K562 treated with DMSO at 1 percent for 48 hours (cell line): ENCODE measurements around the gene MIA3. TPM values are rescaled to one million over a fixed set of nuclear protein-coding genes. Genes with fewer than 3 reads are reported as not detected.

Experiments used
- total RNA-seq: library from RNA; unstranded; fragments of 300-600 nt; gene quantifications from 2 replicates; pipeline ENCODE4 v1.2.3, GENCODE V29; 2022; ENCODE audit warnings: low replicate concordance; ENCODE audit errors: extremely low read depth

MIA3 gene, protein sequence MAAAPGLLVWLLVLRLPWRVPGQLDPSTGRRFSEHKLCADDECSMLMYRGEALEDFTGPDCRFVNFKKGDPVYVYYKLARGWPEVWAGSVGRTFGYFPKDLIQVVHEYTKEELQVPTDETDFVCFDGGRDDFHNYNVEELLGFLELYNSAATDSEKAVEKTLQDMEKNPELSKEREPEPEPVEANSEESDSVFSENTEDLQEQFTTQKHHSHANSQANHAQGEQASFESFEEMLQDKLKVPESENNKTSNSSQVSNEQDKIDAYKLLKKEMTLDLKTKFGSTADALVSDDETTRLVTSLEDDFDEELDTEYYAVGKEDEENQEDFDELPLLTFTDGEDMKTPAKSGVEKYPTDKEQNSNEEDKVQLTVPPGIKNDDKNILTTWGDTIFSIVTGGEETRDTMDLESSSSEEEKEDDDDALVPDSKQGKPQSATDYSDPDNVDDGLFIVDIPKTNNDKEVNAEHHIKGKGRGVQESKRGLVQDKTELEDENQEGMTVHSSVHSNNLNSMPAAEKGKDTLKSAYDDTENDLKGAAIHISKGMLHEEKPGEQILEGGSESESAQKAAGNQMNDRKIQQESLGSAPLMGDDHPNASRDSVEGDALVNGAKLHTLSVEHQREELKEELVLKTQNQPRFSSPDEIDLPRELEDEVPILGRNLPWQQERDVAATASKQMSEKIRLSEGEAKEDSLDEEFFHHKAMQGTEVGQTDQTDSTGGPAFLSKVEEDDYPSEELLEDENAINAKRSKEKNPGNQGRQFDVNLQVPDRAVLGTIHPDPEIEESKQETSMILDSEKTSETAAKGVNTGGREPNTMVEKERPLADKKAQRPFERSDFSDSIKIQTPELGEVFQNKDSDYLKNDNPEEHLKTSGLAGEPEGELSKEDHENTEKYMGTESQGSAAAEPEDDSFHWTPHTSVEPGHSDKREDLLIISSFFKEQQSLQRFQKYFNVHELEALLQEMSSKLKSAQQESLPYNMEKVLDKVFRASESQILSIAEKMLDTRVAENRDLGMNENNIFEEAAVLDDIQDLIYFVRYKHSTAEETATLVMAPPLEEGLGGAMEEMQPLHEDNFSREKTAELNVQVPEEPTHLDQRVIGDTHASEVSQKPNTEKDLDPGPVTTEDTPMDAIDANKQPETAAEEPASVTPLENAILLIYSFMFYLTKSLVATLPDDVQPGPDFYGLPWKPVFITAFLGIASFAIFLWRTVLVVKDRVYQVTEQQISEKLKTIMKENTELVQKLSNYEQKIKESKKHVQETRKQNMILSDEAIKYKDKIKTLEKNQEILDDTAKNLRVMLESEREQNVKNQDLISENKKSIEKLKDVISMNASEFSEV (N-terminal part only)
- not detected in 2 replicates for total RNA-seq

DNA sequence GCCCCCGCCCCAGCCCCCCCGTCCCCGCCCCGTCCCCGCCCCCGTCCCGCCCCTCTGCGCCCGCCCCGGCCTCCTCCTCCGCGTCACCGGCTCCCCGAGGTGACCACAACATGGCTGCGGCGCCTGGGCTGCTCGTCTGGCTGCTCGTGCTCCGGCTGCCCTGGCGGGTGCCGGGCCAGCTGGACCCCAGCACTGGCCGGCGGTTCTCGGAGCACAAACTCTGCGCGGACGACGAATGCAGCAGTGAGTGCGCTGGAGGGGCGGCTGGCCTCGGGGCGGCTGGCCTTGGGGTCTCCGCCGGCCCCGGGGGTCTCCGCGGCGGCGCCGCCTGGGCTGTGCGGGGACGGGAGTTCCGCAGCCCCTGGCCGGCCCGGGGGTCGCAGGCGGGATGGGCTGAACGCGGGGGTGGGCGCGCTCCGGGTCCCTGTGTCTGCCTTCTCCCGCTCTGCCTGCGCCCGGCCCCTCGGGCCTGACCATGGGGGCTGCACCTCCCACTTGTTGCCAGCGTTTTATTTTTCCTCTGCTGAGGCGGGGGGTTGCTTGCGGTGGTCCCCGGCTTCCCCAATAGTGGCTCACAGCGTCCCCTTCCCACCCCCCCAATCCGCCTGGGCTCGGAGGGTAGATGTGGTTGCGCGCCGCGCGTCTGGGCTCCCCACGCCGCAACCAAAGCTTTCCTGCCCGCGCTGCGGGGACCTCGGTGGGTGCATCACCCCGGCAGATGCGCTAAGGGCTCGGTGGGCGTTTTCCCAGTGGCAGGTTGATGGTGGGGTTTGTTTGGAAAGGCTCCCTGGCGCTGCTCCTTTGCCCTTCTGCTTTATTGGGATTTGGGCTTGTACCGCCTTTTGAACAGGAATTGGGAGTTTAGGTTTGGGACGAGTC is at the start of gene MIA3:
TSS of gene MIA3 (plus strand) at position 97 of the 879 bp plus-strand sequence. CDS start at position 111, 14 bp downstream.

DNA sequence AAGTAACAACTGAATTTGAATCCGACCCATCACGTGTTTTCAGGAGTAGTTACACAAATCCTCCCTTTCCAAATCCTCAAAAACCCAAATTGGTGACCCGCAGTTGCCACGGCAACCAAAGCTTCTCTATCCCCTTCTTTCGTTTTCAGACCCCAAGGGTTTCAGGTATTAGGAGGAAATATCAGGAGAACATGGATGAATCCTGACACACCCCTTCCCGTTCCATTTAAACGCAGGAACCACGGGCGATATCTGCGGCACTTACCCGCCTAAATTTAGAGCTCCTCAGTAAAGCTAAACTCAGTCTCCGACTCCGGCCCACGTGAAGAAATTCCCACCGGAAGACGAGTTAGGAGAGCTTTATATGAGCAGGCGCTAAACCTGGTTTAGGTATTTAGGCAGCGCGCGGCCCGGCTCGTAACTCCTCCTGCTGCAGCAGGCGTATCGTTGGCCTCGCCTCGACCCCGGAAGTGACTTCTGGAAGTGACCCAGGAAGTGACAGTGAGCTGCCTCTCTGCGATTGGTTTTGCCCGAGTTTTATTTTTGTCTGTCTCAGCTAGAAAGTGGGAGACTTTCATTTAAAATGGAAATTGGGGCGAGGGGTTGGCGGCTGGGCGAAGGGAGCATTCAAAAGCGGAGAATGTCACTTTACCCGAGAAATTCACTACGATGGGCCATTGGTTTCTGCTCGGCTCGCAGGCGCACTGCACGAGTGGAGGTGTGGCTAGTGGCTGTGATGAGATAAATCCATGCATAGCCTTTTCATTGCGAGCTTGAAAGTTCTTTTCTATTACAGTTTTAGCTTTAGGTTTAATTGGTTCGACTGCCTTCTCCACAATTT is 28.2 kb upstream of the MIA3 start, which contains the start of gene TAF1A:
TSS of gene TAF1A (minus strand) at position 472 of the 841 bp plus-strand sequence.

DNA sequence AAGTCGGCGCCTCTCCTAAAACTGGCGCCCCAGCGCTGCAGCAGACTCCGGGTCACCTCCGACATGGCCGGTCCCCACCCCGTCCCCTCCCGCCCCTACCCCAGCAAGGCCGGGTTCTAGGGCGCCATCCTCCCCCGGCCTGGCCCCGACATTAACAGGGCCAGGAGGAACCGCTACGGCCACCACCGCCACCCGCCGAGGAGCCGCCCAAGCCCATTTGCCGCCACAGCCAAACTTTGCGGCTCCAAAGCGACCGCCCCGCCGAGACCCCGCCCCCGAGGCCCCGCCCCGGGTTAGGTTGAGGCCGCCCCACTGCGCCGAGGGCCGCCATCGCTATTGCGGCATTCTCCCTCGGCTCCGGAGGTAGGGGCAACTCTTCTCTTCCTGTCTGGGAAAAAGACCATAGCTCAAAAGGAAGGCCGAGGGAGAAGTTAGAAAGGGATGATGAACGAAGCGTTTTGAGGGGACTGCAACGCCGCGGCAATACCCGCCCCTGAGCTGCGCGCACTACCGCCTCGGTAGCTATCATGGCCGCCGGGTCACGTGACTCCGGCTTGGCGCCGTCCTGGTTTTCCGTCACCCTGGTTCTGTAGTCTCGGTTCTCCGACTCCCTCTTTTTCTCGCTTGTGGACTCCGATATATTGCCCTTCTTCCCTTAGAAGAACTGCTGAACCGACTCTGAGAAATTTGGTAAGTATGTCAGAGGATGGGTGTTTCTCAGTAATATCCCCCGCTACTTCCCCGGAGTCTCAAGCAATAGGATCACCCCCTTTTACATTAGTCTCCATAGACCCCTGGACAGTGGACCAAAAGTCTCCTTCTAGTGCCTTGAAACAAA is 94.6 kb downstream of the MIA3 start, which contains the start of the genes AIDA and BROX:
TSS of gene AIDA (minus strand) at position 239 of the 838 bp plus-strand sequence. CDS start at position 65, 174 bp downstream.
TSS of gene BROX (plus strand) at position 312 of the 838 bp plus-strand sequence. CDS start 3,136 bp downstream, outside the sequence.

Other genes starting within 250 kb of the MIA3 start
- gene HHIPL2, start 70.0 kb upstream of the MIA3 start, total RNA-seq = not detected in 2 replicates
- not detected in 2 replicates for gene TAF1A, start 28.2 kb upstream of the MIA3 start, total RNA-seq
- 124 TPM in 1 of 2 replicates, not detected in the other for gene AIDA, start 94.4 kb downstream of the MIA3 start, total RNA-seq
- gene BROX, start 94.5 kb downstream of the MIA3 start, total RNA-seq = not detected in 2 replicates
- gene FAM177B, start 119.1 kb downstream of the MIA3 start, total RNA-seq = not detected in 2 replicates
- gene DISP1, start 196.9 kb downstream of the MIA3 start, total RNA-seq = not detected in 2 replicates